Karpas-422 (cell line): Measurements from ENCODE around the gene CLMN. TPM values are rescaled to one million over a fixed set of nuclear protein-coding genes. Genes with fewer than 3 reads are reported as not detected.

Source experiments
- DNase-seq: peaks from one replicate; pipeline ENCODE4 v3.0.0-alpha.2; 2015
- H2AFZ ChIP-seq: fragments of 200-600 bp; sonication (generic); 2 replicates; pipeline ENCODE4 v1.6.1; 2014; ENCODE audit warnings: antibody characterized with exemption, low read length, mixed read lengths
- H3K27ac ChIP-seq: fragments of 200-600 bp; sonication (generic); 2 replicates; pipeline ENCODE4 v1.5.1; 2014; ENCODE audit warnings: mild to moderate bottlenecking, low read length, moderate library complexity
- H3K27me3 ChIP-seq: fragments of 200-600 bp; sonication (generic); 2 replicates; pipeline ENCODE4 v1.6.1; 2014; ENCODE audit warnings: low read length, mixed read lengths
- H3K36me3 ChIP-seq: fragments of 200-600 bp; sonication (generic); 2 replicates; pipeline ENCODE4 v1.6.1; 2014; ENCODE audit warnings: low read length, mixed read lengths; ENCODE audit not compliant: insufficient read depth
- H3K4me1 ChIP-seq: fragments of 200-600 bp; sonication (generic); 2 replicates; pipeline ENCODE4 v1.6.1; 2014; ENCODE audit warnings: mild to moderate bottlenecking, low read length, mixed read lengths
- H3K4me2 ChIP-seq: fragments of 200-600 bp; sonication (generic); 2 replicates; pipeline ENCODE4 v1.6.1; 2014; ENCODE audit warnings: low read length, low read depth, mild to moderate bottlenecking; ENCODE audit not compliant: poor library complexity, severe bottlenecking
- H3K4me3 ChIP-seq: fragments of 200-600 bp; sonication (generic); 2 replicates; pipeline ENCODE4 v1.5.1; 2014; ENCODE audit warnings: mild to moderate bottlenecking, antibody characterized with exemption, low read length, mixed read lengths
- H3K79me2 ChIP-seq: fragments of 200-600 bp; sonication (generic); 2 replicates; pipeline ENCODE4 v1.6.1; 2014; ENCODE audit warnings: mild to moderate bottlenecking, low read length, mixed read lengths
- H3K9ac ChIP-seq: fragments of 200-600 bp; sonication (generic); 2 replicates; pipeline ENCODE4 v1.6.0; 2014; ENCODE audit warnings: low read length
- H3K9me2 ChIP-seq: fragments of 200-600 bp; sonication (generic), shearing (Covaris generic); replicated peaks from 2 replicates; pipeline ENCODE4 v1.6.0; 2014; ENCODE audit warnings: mild to moderate bottlenecking, low read length, moderate library complexity; ENCODE audit not compliant: insufficient read depth
- H3K9me3 ChIP-seq: fragments of 300-700, 200-600 bp; sonication (generic); 2 replicates; pipeline ENCODE4 v1.6.1; 2014; ENCODE audit warnings: low read length, mixed read lengths
- H4K20me1 ChIP-seq: fragments of 200-600 bp; sonication (generic); 2 replicates; pipeline ENCODE4 v1.6.1; 2014; ENCODE audit warnings: mild to moderate bottlenecking, antibody characterized with exemption, low read length, low read depth; ENCODE audit not compliant: insufficient read depth
- total RNA-seq: library from RNA; depleted of rRNA; stranded (reverse); fragments of >200 nt; shearing (Covaris generic); gene quantifications from 2 replicates; pipeline ENCODE4 v1.2.3, GENCODE V29; 2014; ENCODE audit warnings: low replicate concordance

Gene CLMN
- total RNA-seq, 1 experiment from 2014 or later, result 56.1 TPM

DNA sequence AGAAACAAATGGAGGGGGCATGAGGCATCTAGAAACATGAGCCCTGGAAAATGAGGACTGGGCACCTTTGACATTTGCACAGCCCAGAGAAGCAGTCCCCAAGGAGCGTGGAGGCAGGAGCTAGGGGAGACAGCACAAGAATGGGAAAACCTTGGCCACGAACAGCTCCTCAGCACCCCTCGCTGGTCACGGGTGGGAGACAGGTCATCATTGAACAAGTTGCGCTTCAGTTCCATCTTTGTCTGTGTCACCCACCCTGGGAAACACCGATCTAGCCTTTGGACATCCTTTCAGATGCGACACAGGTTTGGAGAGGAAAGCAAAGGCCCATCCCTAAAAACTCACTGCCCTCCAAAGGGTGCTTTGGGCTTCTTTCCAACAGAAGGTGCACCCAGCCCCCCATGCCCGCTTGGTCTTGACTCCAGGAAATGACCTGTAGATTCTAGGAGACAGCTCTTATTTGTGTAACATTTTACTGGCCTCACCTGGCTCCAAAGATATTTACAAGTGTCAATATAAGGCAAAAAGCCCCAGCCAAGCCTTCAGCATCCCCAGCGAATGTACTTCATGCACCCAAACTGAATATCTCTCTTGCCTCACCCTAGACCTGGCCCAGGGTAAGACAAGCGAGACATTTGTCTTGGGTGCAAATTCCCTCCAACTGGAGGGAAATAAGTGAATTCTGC, 28.8 kb upstream of the CLMN start:
- Histone ChIP-seq H3K27me3 (no peaks in the 10 kb centered on the region), H3K9ac (no peak overlapping the region), H3K9me3 (no peaks in the 10 kb centered on the region), H4K20me1 (no peaks in the 10 kb centered on the region), H2AFZ (no peak overlapping the region), H3K27ac (no peak overlapping the region), H3K9me2 (no peaks in the 10 kb centered on the region), H3K79me2 (no peaks in the 10 kb centered on the region), H3K4me1 (no peaks in the 10 kb centered on the region), H3K36me3 (no peaks in the 10 kb centered on the region), H3K4me3 (no peak overlapping the region), H3K4me2 (no peak overlapping the region)
- no peak for DNase-seq

DNA sequence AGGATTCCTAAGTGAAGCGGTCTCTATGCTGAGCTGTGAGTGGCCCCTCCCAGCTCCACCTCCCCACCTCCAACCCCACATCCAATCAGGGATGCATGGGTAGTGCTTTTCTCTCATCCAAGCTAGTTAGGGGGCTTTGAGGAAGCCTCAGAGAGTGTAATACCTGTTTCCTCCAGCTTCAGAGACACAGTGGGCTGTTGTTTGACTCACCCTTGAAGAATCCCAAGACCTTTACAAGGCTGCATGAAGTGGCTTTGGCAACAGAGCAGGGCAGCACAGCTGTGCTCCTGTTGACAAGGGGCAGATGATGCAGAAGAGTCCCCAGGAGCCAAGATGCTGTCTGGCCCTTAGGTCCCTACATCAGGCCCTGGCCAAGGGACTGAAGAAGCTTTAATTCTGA, 27.1 kb upstream of the CLMN start:
- Histone ChIP-seq H3K4me2 (no peak overlapping the region), H3K9me3 (no peaks in the 10 kb centered on the region), H3K4me3 (no peak overlapping the region), H3K27ac (no peak overlapping the region), H3K9me2 (no peaks in the 10 kb centered on the region), H3K9ac (no peak overlapping the region), H3K79me2 (no peaks in the 10 kb centered on the region), H3K36me3 (no peaks in the 10 kb centered on the region), H3K27me3 (no peaks in the 10 kb centered on the region), H4K20me1 (no peaks in the 10 kb centered on the region), H3K4me1 (no peaks in the 10 kb centered on the region), H2AFZ (no peak overlapping the region)
- no peak for DNase-seq

DNA sequence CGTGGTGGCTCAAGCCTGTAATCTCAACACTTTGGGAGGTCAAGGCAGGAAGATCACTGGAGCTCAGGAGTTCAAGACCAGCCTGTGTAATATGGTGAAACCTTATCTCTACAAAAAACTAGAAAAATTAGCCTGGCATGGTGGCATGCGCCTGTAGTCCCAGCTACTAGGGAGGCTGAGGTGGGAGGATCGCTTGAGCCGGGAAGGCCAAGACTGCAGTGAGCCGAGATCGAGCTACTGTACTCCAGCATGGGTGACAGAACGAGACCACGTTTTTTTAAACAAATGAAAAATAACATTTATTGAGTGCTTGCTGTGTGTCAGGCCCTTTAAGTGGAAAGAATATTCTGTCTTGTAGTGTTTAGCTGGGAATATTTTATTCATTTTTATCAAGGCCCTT, 26.6 kb upstream of the CLMN start:
- H3K27ac ChIP-seq, result no peak overlapping the region
- H3K9me2 ChIP-seq, result no peaks in the 10 kb centered on the region
- no peak for DNase-seq
- H3K4me3 ChIP-seq, result no peak overlapping the region
- no peaks in the 10 kb centered on the region for H4K20me1 ChIP-seq
- H3K36me3 ChIP-seq, result no peaks in the 10 kb centered on the region
- H3K9ac ChIP-seq, result no peak overlapping the region
- no peaks in the 10 kb centered on the region for H3K4me1 ChIP-seq
- no peaks in the 10 kb centered on the region for H3K9me3 ChIP-seq
- H3K79me2 ChIP-seq, result no peaks in the 10 kb centered on the region
- H3K27me3 ChIP-seq, result no peaks in the 10 kb centered on the region
- no peak overlapping the region for H2AFZ ChIP-seq
- no peak overlapping the region for H3K4me2 ChIP-seq

DNA sequence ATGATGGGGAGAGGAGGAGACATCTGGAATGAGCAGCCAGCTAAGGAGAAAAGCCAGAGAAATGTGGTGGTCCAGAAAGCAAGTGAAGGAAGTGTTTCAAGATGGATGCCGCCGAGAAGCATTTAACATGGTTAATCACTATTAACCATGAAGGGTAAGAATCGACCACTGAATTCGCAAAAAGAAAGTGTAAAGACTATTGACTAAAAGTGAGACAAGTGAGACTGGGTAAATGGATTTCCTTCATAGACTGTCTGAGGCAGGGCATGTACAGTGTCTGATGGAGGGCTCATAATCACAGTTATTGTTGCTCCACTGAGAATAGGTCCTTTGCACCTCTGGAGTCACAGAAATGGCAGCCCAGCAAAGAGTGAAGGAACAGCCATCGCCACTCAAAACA, 25.3 kb upstream of the CLMN start:
- Histone ChIP-seq H4K20me1 (no peaks in the 10 kb centered on the region), H3K79me2 (no peaks in the 10 kb centered on the region), H3K9ac (no peak overlapping the region), H2AFZ (no peak overlapping the region), H3K27me3 (no peaks in the 10 kb centered on the region), H3K4me1 (no peaks in the 10 kb centered on the region), H3K36me3 (no peaks in the 10 kb centered on the region), H3K4me2 (no peak overlapping the region), H3K9me2 (no peaks in the 10 kb centered on the region), H3K27ac (no peak overlapping the region), H3K9me3 (no peaks in the 10 kb centered on the region), H3K4me3 (no peak overlapping the region)
- DNase-seq, result no peak

DNA sequence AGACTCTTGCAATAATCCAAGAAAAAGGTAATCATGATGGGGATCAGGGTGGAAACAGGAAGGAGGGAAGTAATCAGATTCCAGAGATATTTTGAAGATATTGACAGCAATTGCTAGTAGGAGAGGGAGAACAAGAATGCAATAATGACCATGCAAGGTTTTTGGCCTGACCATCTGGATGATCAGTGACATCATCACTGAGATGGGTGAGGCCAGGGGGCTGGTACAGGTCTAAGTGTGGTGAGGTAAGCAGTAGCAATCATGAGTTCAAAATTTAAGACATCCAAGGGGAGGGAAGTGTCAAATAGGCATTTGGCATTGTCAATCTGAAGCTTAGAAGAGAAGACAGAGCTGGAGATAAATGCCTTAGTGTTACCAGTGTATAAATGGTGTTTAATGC, 24.8 kb upstream of the CLMN start:
- Histone ChIP-seq H3K4me1 (no peaks in the 10 kb centered on the region), H3K36me3 (no peaks in the 10 kb centered on the region), H2AFZ (no peak overlapping the region), H3K9ac (no peak overlapping the region), H3K9me3 (no peaks in the 10 kb centered on the region), H3K4me3 (no peak overlapping the region), H3K27ac (no peak overlapping the region), H3K79me2 (no peaks in the 10 kb centered on the region), H4K20me1 (no peaks in the 10 kb centered on the region), H3K4me2 (no peak overlapping the region), H3K9me2 (no peaks in the 10 kb centered on the region), H3K27me3 (no peaks in the 10 kb centered on the region)
- no peak for DNase-seq

DNA sequence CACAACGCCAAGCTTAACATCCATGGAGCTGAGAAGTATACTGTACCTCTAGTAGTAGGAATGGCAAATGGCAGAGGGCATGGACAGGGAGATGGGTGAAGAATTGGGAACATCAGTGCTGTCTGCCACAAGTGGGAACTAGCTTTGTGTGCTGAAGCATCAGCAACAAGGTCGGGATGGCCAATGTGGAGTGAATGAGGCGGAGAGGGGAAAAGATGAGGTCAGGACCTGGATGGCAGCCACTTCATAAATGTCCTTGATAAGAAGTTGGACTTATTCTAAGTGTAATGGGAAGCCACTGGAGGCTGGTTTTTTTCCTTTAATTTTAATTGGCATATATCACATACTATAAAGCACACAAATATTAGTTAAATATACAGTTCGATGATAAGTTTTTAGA, 21.9 kb upstream of the CLMN start:
- Histone ChIP-seq H3K27me3 (no peaks in the 10 kb centered on the region; the same call in 1 of the 2 replicates), H3K4me3 (no peak overlapping the region), H3K9me3 (no peaks in the 10 kb centered on the region), H3K27ac (no peak overlapping the region), H3K9me2 (no peaks in the 10 kb centered on the region), H3K9ac (no peak overlapping the region), H3K36me3 (no peaks in the 10 kb centered on the region), H3K79me2 (no peaks in the 10 kb centered on the region), H2AFZ (no peak overlapping the region), H3K4me1 (no peaks in the 10 kb centered on the region), H3K4me2 (no peak overlapping the region), H4K20me1 (no peaks in the 10 kb centered on the region)
- no peak for DNase-seq

DNA sequence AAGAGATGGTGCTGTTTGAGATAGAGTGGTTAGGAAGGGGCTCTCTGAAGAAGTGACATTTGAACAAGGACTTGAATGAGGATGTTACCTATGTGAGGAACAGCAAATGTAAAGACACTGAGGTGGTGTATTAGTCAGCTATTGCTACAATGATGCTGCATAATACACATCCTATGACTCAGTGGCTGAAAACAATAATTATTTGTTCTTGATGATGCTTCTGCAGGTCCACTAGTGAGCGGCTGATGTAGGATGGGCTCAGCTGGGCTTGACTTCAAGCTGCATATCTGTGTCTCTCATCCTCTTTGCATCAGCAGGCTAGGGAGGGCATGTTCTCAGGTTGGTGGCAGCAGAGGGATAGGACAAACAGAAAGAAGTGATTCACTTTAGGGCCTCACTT, 21.4 kb upstream of the CLMN start:
- H3K9me2 ChIP-seq, result no peaks in the 10 kb centered on the region
- H3K9me3 ChIP-seq, result no peaks in the 10 kb centered on the region
- H3K9ac ChIP-seq, result no peak overlapping the region
- H2AFZ ChIP-seq, result no peak overlapping the region
- no peak overlapping the region for H3K4me3 ChIP-seq
- H4K20me1 ChIP-seq, result no peaks in the 10 kb centered on the region
- no peaks in the 10 kb centered on the region for H3K4me1 ChIP-seq
- DNase-seq, result no peak
- H3K27ac ChIP-seq, result no peak overlapping the region
- H3K79me2 ChIP-seq, result no peaks in the 10 kb centered on the region
- no peak overlapping the region for H3K4me2 ChIP-seq
- no peaks in the 10 kb centered on the region; the same call in 1 of the 2 replicates for H3K27me3 ChIP-seq
- no peaks in the 10 kb centered on the region for H3K36me3 ChIP-seq

DNA sequence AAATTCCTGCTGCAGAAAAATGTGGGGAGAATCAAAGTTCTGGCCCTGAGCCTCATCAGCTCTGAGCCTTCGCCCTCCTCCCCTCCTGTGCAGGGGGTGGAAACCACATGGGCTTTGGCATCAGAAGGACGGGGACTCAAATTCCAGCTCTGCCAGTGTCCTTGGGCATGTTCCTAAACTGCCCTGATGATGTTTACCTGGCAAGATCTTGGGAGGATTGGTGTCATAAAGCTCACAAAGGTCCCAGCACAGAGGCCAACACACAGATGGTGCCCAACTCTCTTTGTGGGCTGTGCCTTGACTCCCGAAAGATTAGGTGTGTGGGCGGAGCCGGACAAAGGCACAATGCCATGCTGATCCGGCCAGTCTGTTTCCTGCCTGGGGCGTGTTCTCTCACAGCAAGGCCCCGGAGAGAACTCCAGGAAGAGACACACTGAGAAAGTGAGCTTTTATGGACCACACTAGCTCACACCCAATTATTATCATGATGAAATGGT, 20.5 kb upstream of the CLMN start:
- no peaks in the 10 kb centered on the region; the same call in 1 of the 2 replicates for H3K27me3 ChIP-seq
- no peaks in the 10 kb centered on the region for H3K4me1 ChIP-seq
- DNase-seq, result no peak
- H4K20me1 ChIP-seq, result no peaks in the 10 kb centered on the region
- no peak overlapping the region for H3K4me2 ChIP-seq
- H3K79me2 ChIP-seq, result no peaks in the 10 kb centered on the region
- H3K9me2 ChIP-seq, result no peaks in the 10 kb centered on the region
- H3K4me3 ChIP-seq, result no peak overlapping the region
- H3K36me3 ChIP-seq, result no peaks in the 10 kb centered on the region
- H2AFZ ChIP-seq, result no peak overlapping the region
- no peak overlapping the region for H3K9ac ChIP-seq
- no peaks in the 10 kb centered on the region for H3K9me3 ChIP-seq
- no peak overlapping the region for H3K27ac ChIP-seq
